Peyer's patch (tissue), 4 donors: ENCODE results near the gene PYGO2.

ENCODE experiments used
- POLR2A ChIP-seq, 2 donors: fragments of 450-650 bp; IDR thresholded peaks; one replicate each; pipeline ENCODE4 v1.5.1; 2017; ENCODE audit warnings: antibody characterized with exemption in 2 of 2, mild to moderate bottlenecking in 2 of 2, moderate library complexity in 2 of 2
- TF ChIP-seq, protein P1 (sequence below), 6 experiments: fragments of 450-650 bp in 4 of 6; fragments of 200-600 bp in 2 of 6; sonication (generic) in 1 of 6; IDR thresholded peaks; one replicate each; pipeline ENCODE4 v1.5.1; 2017 to 2019; ENCODE audit warnings: antibody characterized with exemption in 6 of 6, mild to moderate bottlenecking in 3 of 6, moderate library complexity in 1 of 6

DNA sequence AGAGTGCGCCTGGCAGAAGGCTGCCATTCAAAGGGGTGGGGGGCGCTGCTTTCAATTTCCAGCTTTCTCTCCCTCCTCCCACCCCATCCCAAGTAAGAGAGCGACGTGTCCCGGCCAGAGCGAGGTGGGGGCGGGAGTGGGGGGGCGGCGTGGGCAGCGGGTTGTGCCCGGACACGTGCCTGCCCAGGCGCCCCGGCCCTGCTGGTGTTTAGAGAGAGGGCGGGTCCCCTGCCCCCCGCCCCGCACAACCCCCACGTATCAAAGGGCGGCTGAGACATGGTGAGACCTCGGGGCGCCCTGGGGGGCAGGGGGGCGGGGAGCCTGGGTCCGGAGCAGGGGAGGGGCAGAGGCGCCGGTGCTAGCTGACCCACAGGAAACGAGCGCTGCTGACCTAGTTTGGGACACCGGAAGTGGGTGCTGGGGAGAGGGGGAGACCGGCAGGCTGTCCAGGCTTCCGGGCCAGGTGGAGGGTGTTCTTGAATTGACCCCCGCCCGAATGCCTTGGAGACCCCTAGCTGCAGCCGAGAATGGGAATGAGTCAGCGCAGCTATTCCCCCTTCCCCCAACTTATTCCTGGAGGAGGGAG, 42.3 kb upstream of the PYGO2 start:
- TF ChIP-seq, protein P1, sequence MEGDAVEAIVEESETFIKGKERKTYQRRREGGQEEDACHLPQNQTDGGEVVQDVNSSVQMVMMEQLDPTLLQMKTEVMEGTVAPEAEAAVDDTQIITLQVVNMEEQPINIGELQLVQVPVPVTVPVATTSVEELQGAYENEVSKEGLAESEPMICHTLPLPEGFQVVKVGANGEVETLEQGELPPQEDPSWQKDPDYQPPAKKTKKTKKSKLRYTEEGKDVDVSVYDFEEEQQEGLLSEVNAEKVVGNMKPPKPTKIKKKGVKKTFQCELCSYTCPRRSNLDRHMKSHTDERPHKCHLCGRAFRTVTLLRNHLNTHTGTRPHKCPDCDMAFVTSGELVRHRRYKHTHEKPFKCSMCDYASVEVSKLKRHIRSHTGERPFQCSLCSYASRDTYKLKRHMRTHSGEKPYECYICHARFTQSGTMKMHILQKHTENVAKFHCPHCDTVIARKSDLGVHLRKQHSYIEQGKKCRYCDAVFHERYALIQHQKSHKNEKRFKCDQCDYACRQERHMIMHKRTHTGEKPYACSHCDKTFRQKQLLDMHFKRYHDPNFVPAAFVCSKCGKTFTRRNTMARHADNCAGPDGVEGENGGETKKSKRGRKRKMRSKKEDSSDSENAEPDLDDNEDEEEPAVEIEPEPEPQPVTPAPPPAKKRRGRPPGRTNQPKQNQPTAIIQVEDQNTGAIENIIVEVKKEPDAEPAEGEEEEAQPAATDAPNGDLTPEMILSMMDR (IDR thresholded peaks at IDR 0.05): peak in 1 of 6 experiments; percentile 3
- TF ChIP-seq POLR2A (IDR thresholded peaks at IDR 0.05): peak in 1 of 2 donors; percentile 63
